Activated CD8-positive, alpha-beta memory T cell treated with anti-CD3 and anti-CD28 coated beads for 24 hours (primary cell): ENCODE measurements around the gene ACP2.
"Not testable (repeated sequence)": the region's sequence is repeated elsewhere in the genome, so short reads cannot be mapped to it uniquely, and the experiment has no call there.

Source experiments
- DNase-seq: peaks from one replicate; pipeline ENCODE4 v3.0.0-alpha.2; 2020

Gene ACP2

DNA sequence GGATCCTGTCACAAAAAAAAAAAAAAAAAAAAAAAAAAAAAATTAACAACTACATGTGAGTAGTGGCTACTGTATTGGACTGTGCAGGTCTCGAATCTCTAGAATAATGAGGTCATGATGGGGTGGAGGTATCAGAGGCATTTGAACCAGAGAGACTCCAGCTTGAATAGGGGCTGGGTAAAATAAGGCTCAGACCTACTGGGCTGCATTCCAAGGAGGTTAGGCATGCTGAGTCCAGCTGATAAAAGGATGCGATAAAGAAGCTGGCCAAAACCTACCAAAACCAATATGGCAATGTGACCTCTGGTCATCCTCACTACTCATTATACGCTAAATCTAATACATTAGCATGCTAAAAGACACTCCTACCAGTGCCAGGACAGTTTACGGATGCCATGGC is 56.5 kb downstream of the ACP2 start:
- DNase-seq, result no peak

DNA sequence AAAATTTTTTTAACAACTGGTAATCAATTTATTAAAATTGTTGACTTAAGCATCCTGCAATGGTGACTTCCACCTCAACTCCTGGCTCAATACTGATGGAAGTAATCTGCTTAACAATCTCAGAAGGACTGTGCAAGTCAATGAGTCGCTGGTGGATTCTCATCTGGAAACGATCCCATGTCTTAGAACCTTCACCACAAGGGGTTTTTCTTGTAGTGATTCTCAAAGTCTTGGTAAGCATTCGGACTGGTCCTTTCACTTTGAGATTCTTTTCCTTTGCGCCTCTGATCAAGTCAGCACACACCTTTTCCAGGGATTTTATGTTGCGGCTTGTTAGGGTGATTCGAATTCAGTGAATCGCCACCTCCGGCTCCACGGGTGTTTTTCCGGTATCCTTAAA is 57.5 kb downstream of the ACP2 start:
- DNase-seq, result not testable (repeated sequence)
